Endothelial cell of umbilical vein (primary cell): ENCODE measurements around the gene CENPP. TPM values are rescaled to one million over a fixed set of nuclear protein-coding genes. Genes with fewer than 3 reads are reported as not detected.

Experiments
- BruUV-seq: library from RNA; stranded (reverse); fragments of 400-500 nt; replicated peaks from 2 replicates; lab custom pipeline; 2021; lab: Mats Ljungman, UMichigan
- CTCF ChIA-PET: fragments of 300-600, 350-600 bp; sonication (Branson Sonifier 250); formaldehyde crosslinking; loops from one replicate; lab custom pipeline; 2021; ENCODE audit warnings: antibody characterized with exemption, inconsistent platforms; lab: Charles Lee
- POLR2A ChIA-PET: fragments of 300-600, 350-600 bp; sonication (Branson Sonifier 250); formaldehyde crosslinking; loops from one replicate; lab custom pipeline; 2021; ENCODE audit warnings: antibody characterized with exemption, inconsistent platforms; lab: Charles Lee
- DNase-seq: peaks from one replicate; pipeline ENCODE4 v3.0.0-alpha.2; 2011; ENCODE audit warnings: low read depth, low spot score
- FAIRE-seq: peaks from 2 replicates; lab custom pipeline; 2011; peaks lifted over from hg19 to GRCh38; lab: Jason Lieb, UNC
- H2AFZ ChIP-seq: 2 replicates; pipeline ENCODE4 v1.6.0; 2012; ENCODE audit warnings: low read depth, low read length, control low read depth, inconsistent platforms
- H3K27ac ChIP-seq: 2 replicates; pipeline ENCODE4 v1.5.1; 2011; ENCODE audit warnings: low read depth, mild to moderate bottlenecking, control low read depth, low read length, moderate library complexity; ENCODE audit not compliant: insufficient read depth
- H3K27me3 ChIP-seq, 2 experiments: 2 replicates each; pipeline versions ENCODE4 v1.6.0 to v1.6.1; 2011; ENCODE audit warnings: low read length in 2 of 2, mixed read lengths in 1 of 2; ENCODE audit not compliant: control insufficient read depth in 2 of 2, insufficient read depth in 2 of 2
- H3K36me3 ChIP-seq, 2 experiments: 2 replicates in 1 of 2; 3 replicates in 1 of 2; pipeline ENCODE4 v1.5.1; 2011; ENCODE audit warnings: low read length in 2 of 2, mild to moderate bottlenecking in 1 of 2, moderate library complexity in 1 of 2; ENCODE audit not compliant: control insufficient read depth in 2 of 2, insufficient read depth in 2 of 2; ENCODE audit errors: extremely low read depth in 1 of 2
- H3K4me1 ChIP-seq: 3 replicates; pipeline ENCODE4 v1.5.1; 2011; ENCODE audit warnings: mild to moderate bottlenecking, low read length; ENCODE audit not compliant: control insufficient read depth, insufficient read depth; ENCODE audit errors: extremely low read depth
- H3K4me2 ChIP-seq: 2 replicates; pipeline ENCODE4 v1.6.1; 2011; ENCODE audit warnings: low read length, control low read depth, mixed read lengths; ENCODE audit not compliant: insufficient read depth
- H3K4me3 ChIP-seq, 3 experiments: fragments of 200-600 bp in 1 of 3; sonication (generic), shearing (Covaris generic) in 1 of 3; replicated peaks in 1 of 3; 2 replicates each; pipeline ENCODE4 v1.5.1; 2011 to 2016; ENCODE audit warnings: control low read depth in 3 of 3, low read length in 3 of 3, mild to moderate bottlenecking in 2 of 3, inconsistent platforms in 1 of 3, low read depth in 1 of 3, moderate library complexity in 1 of 3; ENCODE audit not compliant: insufficient read depth in 1 of 3
- H3K79me2 ChIP-seq: 2 replicates; pipeline ENCODE4 v1.6.0; 2012; ENCODE audit warnings: low read length, inconsistent platforms; ENCODE audit not compliant: control insufficient read depth, insufficient read depth
- H3K9ac ChIP-seq: replicated peaks from 2 replicates; pipeline ENCODE3; 2011; ENCODE audit warnings: low read length, control low read depth; ENCODE audit not compliant: insufficient read depth; ENCODE audit errors: extremely low read depth
- H3K9me1 ChIP-seq: replicated peaks from 3 replicates; pipeline ENCODE4 v1.6.0; 2011; ENCODE audit warnings: mild to moderate bottlenecking, low read length; ENCODE audit not compliant: control insufficient read depth, insufficient read depth; ENCODE audit errors: extremely low read depth
- H3K9me3 ChIP-seq: replicated peaks from 2 replicates; pipeline ENCODE4 v1.5.1; 2012; ENCODE audit warnings: low read length, inconsistent platforms; ENCODE audit not compliant: control insufficient read depth, insufficient read depth
- H4K20me1 ChIP-seq: replicated peaks from 2 replicates; pipeline ENCODE3; 2011; ENCODE audit warnings: mild to moderate bottlenecking, low read length; ENCODE audit not compliant: control insufficient read depth, insufficient read depth; ENCODE audit errors: extremely low read depth
- CTCF ChIP-seq, 2 donors: IDR thresholded peaks; 1 replicate in 1 of 2; 2 replicates in 1 of 2; pipeline ENCODE4 v1.5.1; 2011; ENCODE audit warnings: low read length in 2 of 2, mild to moderate bottlenecking in 2 of 2, moderate library complexity in 2 of 2, control low read depth in 1 of 2, inconsistent platforms in 1 of 2, low read depth in 1 of 2; ENCODE audit not compliant: insufficient read depth in 1 of 2; ENCODE audit errors: extremely low read depth in 1 of 2
- EZH2 ChIP-seq: IDR thresholded peaks from 2 replicates; pipeline ENCODE4 v1.6.1; 2012; ENCODE audit warnings: borderline replicate concordance, low read depth, mild to moderate bottlenecking, moderate library complexity, low read length, inconsistent platforms; ENCODE audit not compliant: severe bottlenecking
- FOS ChIP-seq: IDR thresholded peaks from 2 replicates; pipeline ENCODE4 v1.6.1; 2011; ENCODE audit warnings: mild to moderate bottlenecking, low read length, moderate library complexity, borderline replicate concordance; ENCODE audit not compliant: insufficient read depth
- GATA2 ChIP-seq: IDR thresholded peaks from 2 replicates; pipeline ENCODE4 v1.7.0; 2011; ENCODE audit warnings: low read depth, mild to moderate bottlenecking, moderate library complexity, mixed read lengths, low read length; ENCODE audit not compliant: insufficient read length, insufficient read depth
- JUN ChIP-seq: IDR thresholded peaks from 2 replicates; pipeline ENCODE4 v1.6.1; 2011; ENCODE audit warnings: borderline replicate concordance, low read depth; ENCODE audit not compliant: insufficient read length, insufficient read depth
- MAX ChIP-seq: IDR thresholded peaks from 2 replicates; pipeline ENCODE4 v1.6.1; 2011; ENCODE audit not compliant: insufficient read depth, insufficient read length
- MYC ChIP-seq: IDR thresholded peaks from one replicate; pipeline ENCODE4 v1.6.1; 2011; ENCODE audit warnings: mild to moderate bottlenecking, low read depth, low read length
- POLR2A ChIP-seq: IDR thresholded peaks from 2 replicates; pipeline ENCODE4 v1.6.1; 2012; ENCODE audit warnings: low read depth, mild to moderate bottlenecking, control low read depth, low read length
- POLR2AphosphoS5 ChIP-seq: IDR thresholded peaks from 2 replicates; pipeline ENCODE4 v1.6.1; 2012; ENCODE audit warnings: low read depth, mild to moderate bottlenecking, control low read depth, low read length, moderate library complexity; ENCODE audit not compliant: insufficient read depth
- dilution Hi-C: fragments of 300-500 bp; cut with MboI; formaldehyde crosslinking; loops from one replicate; pipeline ENCODE4 v1.15.0; 2019; ENCODE audit warnings: low sequenced_read_pairs; ENCODE audit not compliant: extremely low pct_ligation_motif_present
- intact Hi-C: fragments of 100-400 bp; cut with micrococcal nuclease; formaldehyde crosslinking; loops from one replicate; pipeline ENCODE4 v1.10.0; 2022
- polyA plus RNA-seq, 4 experiments: library from polyadenylated mRNA; depleted of rRNA in 3 of 4; stranded (reverse) in 3 of 4; unstranded in 1 of 4; fragments of >200 nt; gene quantifications; 2 replicates each; pipeline versions ENCODE4 v1.2.1 to v1.2.3, GENCODE V29; 2011 to 2012; ENCODE audit warnings: missing spikeins in 1 of 4
- total RNA-seq: library from RNA; stranded (reverse); gene quantifications from 2 replicates; pipeline ENCODE4 v1.2.3, GENCODE V29; 2021

Gene CENPP
- total and polyA plus RNA-seq, 2 donors (not counting 3 experiments of a cell fraction or from before 2014, with no cell fraction given): 1.2 to 12.0 TPM

- Histone ChIP-seq H3K27ac (no peak overlapping the region), H3K9ac (no peak overlapping the region), H3K4me3 (no peak overlapping the region), H3K9me3 (no peaks in the 10 kb centered on the region), H3K27me3 (no peaks in the 10 kb centered on the region), H3K79me2 (no peaks in the 10 kb centered on the region), H4K20me1 (no peaks in the 10 kb centered on the region), H3K4me2 (no peak overlapping the region), H3K9me1 (no peaks in the 10 kb centered on the region), H3K36me3 (no peaks in the 10 kb centered on the region), H2AFZ (no peak overlapping the region), H3K4me1 (no peaks in the 10 kb centered on the region)
- DNase-seq (no peak), FAIRE-seq (no peak)
- ChIA-PET POLR2A (no interaction called here), CTCF (interaction anchor here (1.5 kb wide), 2 partner anchors 7 to 27 kb away, joined by 3 read pairs; no protein-coding TSS in a partner anchor)
- dilution Hi-C loops: no loop called here
- intact Hi-C loops: no loop called here
- no TSS peak for BruUV-seq
- TF ChIP-seq POLR2A (no peak), EZH2 (no peak), FOS (no peak), JUN (no peak), MAX (no peak), POLR2AphosphoS5 (no peak), GATA2 (no peak)
Measured at GRCh38 chr9:92493749-92494387, 168.1 kb downstream of the CENPP start.

- CTCF ChIA-PET: interaction anchor here (0.9 to 1.5 kb wide), 4 partner anchors 8 to 26 kb away, joined by 3 to 4 read pairs (median 3); no protein-coding TSS in a partner anchor
- Histone ChIP-seq H3K9me3 (no peaks in the 10 kb centered on the region), H3K27ac (no peak overlapping the region), H3K4me2 (no peak overlapping the region), H3K9me1 (no peaks in the 10 kb centered on the region), H4K20me1 (no peaks in the 10 kb centered on the region), H2AFZ (no peak overlapping the region), H3K9ac (no peak overlapping the region), H3K36me3 (no peaks in the 10 kb centered on the region), H3K27me3 (no peaks in the 10 kb centered on the region), H3K4me3 (no peak overlapping the region), H3K79me2 (no peaks in the 10 kb centered on the region), H3K4me1 (no peaks in the 10 kb centered on the region)
- POLR2A ChIA-PET: no interaction called here
- no TSS peak for BruUV-seq
- DNase-seq: no peak
- dilution Hi-C loops (no loop called here), intact Hi-C loops (no loop called here)
- no peak for FAIRE-seq
- TF ChIP-seq POLR2AphosphoS5 (no peak), FOS (no peak), MAX (no peak), JUN (no peak), CTCF (IDR thresholded peaks at IDR 0.05; ENCODE audit: extremely low read depth in 1 of 2, insufficient read depth in 1 of 2, low read depth in 1 of 2, low read length in 2 of 2) (no peak), GATA2 (no peak), MYC (no peak), EZH2 (no peak), POLR2A (no peak)
Measured at GRCh38 chr9:92494856-92495255, 169.1 kb downstream of the CENPP start.
